ENCODE results near the gene SKI. TPM values are rescaled to one million over a fixed set of nuclear protein-coding genes. Genes with fewer than 3 reads are reported as not detected.

The SKI gene
- total RNA-seq, 2 donors from 2014 or later: 65.4 to 79.2 TPM

DNA sequence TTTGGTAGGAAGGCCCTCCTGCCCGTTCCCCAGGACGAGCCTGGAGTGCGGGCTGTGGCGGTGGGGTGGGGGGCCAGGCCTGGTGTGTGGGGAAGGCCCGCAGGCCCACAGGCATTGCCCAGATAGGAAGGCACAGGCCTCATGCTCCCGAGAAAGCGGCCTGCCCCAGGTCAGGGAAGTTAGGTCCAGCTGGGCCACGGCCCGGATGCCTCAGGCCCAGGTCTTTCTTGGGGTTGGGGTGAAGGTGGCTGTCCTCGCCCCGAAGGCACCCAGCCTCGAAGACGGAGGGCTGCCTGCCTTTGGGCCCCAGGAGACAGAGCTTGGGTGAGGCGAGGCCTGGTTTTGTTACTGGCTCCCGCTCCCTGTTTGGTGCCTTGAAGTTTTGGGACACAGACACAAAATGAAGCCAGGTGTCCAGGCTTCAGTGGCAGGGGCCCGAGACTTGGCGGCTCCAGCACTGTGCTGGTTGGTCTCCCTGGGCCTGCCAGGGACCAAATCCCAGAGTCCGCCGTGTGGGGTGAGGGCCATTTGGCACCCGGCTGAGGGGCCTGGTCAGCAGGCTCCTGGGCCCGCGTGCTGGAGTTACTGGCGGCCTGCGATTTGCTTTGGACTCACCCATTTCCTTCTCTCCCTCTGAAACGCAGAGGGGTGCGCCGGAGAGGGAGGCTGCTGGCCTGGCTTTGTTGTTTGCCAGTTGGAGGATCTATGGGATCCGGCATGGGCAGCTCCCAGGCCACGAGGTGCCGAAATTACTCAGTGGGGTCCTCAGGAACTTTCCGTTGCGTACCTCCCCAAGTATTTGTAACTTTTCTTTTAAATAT is 2.0 kb downstream of the SKI start:
- H3K4me1 ChIP-seq (ENCODE audit: control insufficient read depth, insufficient read depth, low read length): peaks cover 7% of the 10 kb centered on the region
- no peaks in the 10 kb centered on the region for H3K27me3 ChIP-seq (ENCODE audit: control insufficient read depth, insufficient read depth, low read length, poor library complexity, severe bottlenecking)
- Mint-ChIP-seq H3K4me3 (peak overlapping the region; percentile 93), H3K4me1 (peaks cover 38% of the 10 kb centered on the region), H3K27ac (peak overlapping the region; percentile 74), H3K27me3 (ENCODE audit: insufficient read depth) (no peaks in the 10 kb centered on the region), H3K36me3 (ENCODE audit: low read depth) (peaks cover 8% of the 10 kb centered on the region), H3K9me3 (no peaks in the 10 kb centered on the region)
- peak overlapping the region; percentile 91 for H3K4me3 ChIP-seq (ENCODE audit: low read length)
- 16 to 41% methylated on average over 9 to 32 of the region's 32 CpGs for WGBS, 2 experiments (ENCODE audit: insufficient coverage in 1 of 2, insufficient read length in 1 of 2)
- peak; percentile 72 for DNase-seq
- H3K9me3 ChIP-seq (ENCODE audit: control insufficient read depth, low read length): no peaks in the 10 kb centered on the region
- no peak overlapping the region for H3K27ac ChIP-seq (ENCODE audit: low read depth, low read length)
- H3K9ac ChIP-seq (ENCODE audit: extremely low read depth, low read length, poor library complexity, severe bottlenecking): peak overlapping the region; percentile 76
- H3K36me3 ChIP-seq (ENCODE audit: control insufficient read depth, insufficient read depth, low read length): peaks cover 3% of the 10 kb centered on the region
- TF ChIP-seq, protein P1, sequence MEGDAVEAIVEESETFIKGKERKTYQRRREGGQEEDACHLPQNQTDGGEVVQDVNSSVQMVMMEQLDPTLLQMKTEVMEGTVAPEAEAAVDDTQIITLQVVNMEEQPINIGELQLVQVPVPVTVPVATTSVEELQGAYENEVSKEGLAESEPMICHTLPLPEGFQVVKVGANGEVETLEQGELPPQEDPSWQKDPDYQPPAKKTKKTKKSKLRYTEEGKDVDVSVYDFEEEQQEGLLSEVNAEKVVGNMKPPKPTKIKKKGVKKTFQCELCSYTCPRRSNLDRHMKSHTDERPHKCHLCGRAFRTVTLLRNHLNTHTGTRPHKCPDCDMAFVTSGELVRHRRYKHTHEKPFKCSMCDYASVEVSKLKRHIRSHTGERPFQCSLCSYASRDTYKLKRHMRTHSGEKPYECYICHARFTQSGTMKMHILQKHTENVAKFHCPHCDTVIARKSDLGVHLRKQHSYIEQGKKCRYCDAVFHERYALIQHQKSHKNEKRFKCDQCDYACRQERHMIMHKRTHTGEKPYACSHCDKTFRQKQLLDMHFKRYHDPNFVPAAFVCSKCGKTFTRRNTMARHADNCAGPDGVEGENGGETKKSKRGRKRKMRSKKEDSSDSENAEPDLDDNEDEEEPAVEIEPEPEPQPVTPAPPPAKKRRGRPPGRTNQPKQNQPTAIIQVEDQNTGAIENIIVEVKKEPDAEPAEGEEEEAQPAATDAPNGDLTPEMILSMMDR (conservative IDR thresholded peaks at IDR 0.05): no peak

DNA sequence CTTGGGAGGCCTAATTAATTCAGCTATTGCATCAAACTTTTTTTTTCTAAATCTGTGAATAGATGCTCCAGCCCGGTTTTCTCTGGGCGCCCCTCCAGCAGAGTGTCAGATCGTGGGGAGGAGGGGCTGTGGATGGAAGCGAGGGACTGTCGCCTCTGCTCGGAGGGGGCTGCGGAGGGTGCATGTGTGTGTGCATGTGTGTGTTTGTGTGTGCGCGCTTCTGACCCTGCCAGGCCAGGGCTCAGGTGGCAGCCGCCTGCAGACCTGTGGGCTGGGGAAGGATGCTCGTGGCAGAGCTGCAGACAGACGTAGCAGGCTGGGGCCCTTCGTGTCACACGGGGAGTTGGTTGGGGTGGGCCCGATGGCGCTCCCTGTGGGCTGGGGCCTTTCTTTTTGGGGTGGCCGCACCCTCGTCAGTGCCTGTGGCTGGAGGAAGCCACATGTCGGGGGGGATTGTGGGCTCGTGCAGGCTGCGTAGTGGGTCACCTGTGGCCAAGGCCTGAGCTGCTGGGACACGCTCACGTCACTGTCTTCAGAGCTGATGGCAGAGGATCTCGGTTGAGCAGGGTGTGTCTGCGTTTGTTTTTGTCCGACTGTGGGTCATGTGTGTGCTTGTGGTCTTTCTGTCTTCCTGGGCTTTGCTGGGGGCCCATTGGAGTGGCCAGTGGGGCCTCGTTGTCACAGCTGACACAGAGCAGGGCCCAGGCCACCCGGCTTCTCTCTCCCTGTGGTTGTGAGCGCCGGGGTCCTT is 2.8 kb downstream of the SKI start:
- WGBS, 2 experiments (ENCODE audit: insufficient coverage in 1 of 2, insufficient read length in 1 of 2): 57 to 62% methylated on average over 14 to 30 of the region's 30 CpGs
- Histone ChIP-seq H3K36me3 (ENCODE audit: control insufficient read depth, insufficient read depth, low read length) (peaks cover 3% of the 10 kb centered on the region), H3K9me3 (ENCODE audit: control insufficient read depth, low read length) (no peaks in the 10 kb centered on the region), H3K9ac (ENCODE audit: extremely low read depth, low read length, poor library complexity, severe bottlenecking) (peak overlapping the region; percentile 76), H3K27me3 (ENCODE audit: control insufficient read depth, insufficient read depth, low read length, poor library complexity, severe bottlenecking) (no peaks in the 10 kb centered on the region), H3K4me1 (ENCODE audit: control insufficient read depth, insufficient read depth, low read length) (peaks cover 7% of the 10 kb centered on the region), H3K4me3 (ENCODE audit: low read length) (peak overlapping the region; percentile 91), H3K27ac (ENCODE audit: low read depth, low read length) (peak overlapping the region; percentile 68)
- Mint-ChIP-seq H3K4me1 (peaks cover 43% of the 10 kb centered on the region), H3K27ac (peak overlapping the region; percentile 74), H3K27me3 (ENCODE audit: insufficient read depth) (no peaks in the 10 kb centered on the region), H3K4me3 (peak overlapping the region; percentile 93), H3K36me3 (ENCODE audit: low read depth) (peaks cover 8% of the 10 kb centered on the region), H3K9me3 (no peaks in the 10 kb centered on the region)
- TF ChIP-seq, protein P1 (conservative IDR thresholded peaks at IDR 0.05): no peak
- peak; percentile 64 for DNase-seq

DNA sequence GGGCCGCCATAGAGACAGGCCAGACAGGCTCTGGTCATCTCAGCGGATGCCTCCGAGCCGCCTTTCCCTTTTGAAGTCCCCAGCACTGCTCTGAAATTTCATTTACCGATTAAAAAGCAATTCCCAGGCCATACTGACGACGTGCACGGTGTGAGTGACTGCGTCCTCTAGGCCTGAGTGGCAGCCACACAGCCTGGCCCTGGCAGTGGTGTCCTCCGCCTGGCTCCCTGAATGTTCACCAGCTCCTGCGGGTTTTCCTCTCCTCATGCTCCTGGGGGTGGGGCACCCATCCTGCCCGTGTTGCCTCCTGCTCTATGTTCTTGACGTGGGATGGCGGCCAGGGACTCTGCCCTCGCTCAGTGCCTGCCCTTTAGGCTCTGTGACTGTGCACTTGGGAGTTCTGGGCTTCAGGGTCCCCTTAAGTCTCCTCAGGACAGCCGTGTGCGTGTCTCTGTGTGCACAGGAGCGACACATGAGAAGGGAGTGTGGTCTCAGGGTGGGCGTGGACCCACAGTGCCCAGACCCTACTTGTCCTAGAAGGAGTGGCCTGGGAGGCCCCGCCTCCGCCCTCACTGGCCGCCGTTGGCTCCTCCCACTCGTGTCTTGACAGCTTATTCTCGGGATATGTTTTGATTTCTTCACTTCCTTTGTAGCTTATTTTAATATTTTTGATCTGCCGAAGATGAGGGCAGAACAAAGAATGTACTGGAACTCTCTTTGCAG is 3.6 kb downstream of the SKI start:
- Mint-ChIP-seq H3K27me3 (ENCODE audit: insufficient read depth) (no peaks in the 10 kb centered on the region), H3K4me1 (peaks cover 40% of the 10 kb centered on the region), H3K4me3 (peak overlapping the region; percentile 93), H3K27ac (peak overlapping the region; percentile 60), H3K36me3 (ENCODE audit: low read depth) (peaks cover 8% of the 10 kb centered on the region), H3K9me3 (no peaks in the 10 kb centered on the region)
- peaks cover 3% of the 10 kb centered on the region for H3K36me3 ChIP-seq (ENCODE audit: control insufficient read depth, insufficient read depth, low read length)
- H3K9me3 ChIP-seq (ENCODE audit: control insufficient read depth, low read length): no peaks in the 10 kb centered on the region
- TF ChIP-seq, protein P1 (conservative IDR thresholded peaks at IDR 0.05): no peak
- H3K27ac ChIP-seq (ENCODE audit: low read depth, low read length): peak overlapping the region; percentile 68
- DNase-seq: peak; percentile 87
- 67 to 75% methylated on average over 23 to 26 of the region's 26 CpGs for WGBS, 2 experiments (ENCODE audit: insufficient coverage in 1 of 2, insufficient read length in 1 of 2)
- H3K9ac ChIP-seq (ENCODE audit: extremely low read depth, low read length, poor library complexity, severe bottlenecking): peak overlapping the region; percentile 76
- no peaks in the 10 kb centered on the region for H3K27me3 ChIP-seq (ENCODE audit: control insufficient read depth, insufficient read depth, low read length, poor library complexity, severe bottlenecking)
- peaks cover 7% of the 10 kb centered on the region for H3K4me1 ChIP-seq (ENCODE audit: control insufficient read depth, insufficient read depth, low read length)
- peak overlapping the region; percentile 91 for H3K4me3 ChIP-seq (ENCODE audit: low read length)

All from endodermal cell (in vitro differentiated cells).